Measurements from ENCODE around the gene FIGN. TPM values are rescaled to one million over a fixed set of nuclear protein-coding genes. Genes with fewer than 3 reads are reported as not detected.

The FIGN gene
- total RNA-seq, 4 donors from 2014 or later = 12.3 to 17.7 (median 14.2) TPM

- WGBS, 2 donors = 57% methylated on average over 5 of the region's 5 CpGs
- Histone ChIP-seq H3K4me1 (peaks cover 0 to 40% (median 6%) of the 10 kb centered on the region in 4 donors), H3K36me3 (no peaks in the 10 kb centered on the region), H3K4me3 (no peak overlapping the region), H3K27ac (no peak overlapping the region), H3K9me3 (no peaks in the 10 kb centered on the region), H3K27me3 (no peaks in the 10 kb centered on the region)
- TF ChIP-seq EP300 (IDR thresholded peaks at IDR 0.05) (no peak), POLR2A (IDR thresholded peaks at IDR 0.05) (no peak)
- TF ChIP-seq, protein P1, sequence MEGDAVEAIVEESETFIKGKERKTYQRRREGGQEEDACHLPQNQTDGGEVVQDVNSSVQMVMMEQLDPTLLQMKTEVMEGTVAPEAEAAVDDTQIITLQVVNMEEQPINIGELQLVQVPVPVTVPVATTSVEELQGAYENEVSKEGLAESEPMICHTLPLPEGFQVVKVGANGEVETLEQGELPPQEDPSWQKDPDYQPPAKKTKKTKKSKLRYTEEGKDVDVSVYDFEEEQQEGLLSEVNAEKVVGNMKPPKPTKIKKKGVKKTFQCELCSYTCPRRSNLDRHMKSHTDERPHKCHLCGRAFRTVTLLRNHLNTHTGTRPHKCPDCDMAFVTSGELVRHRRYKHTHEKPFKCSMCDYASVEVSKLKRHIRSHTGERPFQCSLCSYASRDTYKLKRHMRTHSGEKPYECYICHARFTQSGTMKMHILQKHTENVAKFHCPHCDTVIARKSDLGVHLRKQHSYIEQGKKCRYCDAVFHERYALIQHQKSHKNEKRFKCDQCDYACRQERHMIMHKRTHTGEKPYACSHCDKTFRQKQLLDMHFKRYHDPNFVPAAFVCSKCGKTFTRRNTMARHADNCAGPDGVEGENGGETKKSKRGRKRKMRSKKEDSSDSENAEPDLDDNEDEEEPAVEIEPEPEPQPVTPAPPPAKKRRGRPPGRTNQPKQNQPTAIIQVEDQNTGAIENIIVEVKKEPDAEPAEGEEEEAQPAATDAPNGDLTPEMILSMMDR (IDR thresholded peaks at IDR 0.05) = no peak
- DNase-seq (ENCODE audit: low spot score in 2 of 2) = no peak
Observed at GRCh38 chr2:163711699-163712098, 24.1 kb downstream of the FIGN start.

DNA sequence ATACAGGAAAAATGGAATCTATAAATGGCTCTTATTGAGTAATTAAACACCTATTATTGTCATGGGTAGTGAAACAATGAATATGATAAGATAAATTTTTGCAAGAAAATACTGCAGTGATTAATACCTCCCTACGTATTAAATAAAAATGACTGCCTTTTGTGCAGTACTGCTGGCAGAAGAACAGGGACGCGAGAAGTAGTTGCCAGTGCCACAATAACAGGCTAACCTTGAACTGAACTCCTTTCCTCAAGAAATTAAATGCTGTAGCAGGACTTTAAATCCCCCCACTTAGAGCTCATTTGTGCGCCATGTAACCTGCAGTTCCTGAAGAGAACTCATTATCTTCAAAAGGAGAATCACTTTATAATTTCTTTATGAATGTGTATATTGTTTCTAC lies 24.6 kb downstream of the FIGN start:
- Histone ChIP-seq H3K4me3 (no peak overlapping the region), H3K36me3 (no peaks in the 10 kb centered on the region)
- TF ChIP-seq POLR2A (IDR thresholded peaks at IDR 0.05) = no peak
- TF ChIP-seq, protein P1 (IDR thresholded peaks at IDR 0.05) = no peak
- no peak for TF ChIP-seq EP300 (IDR thresholded peaks at IDR 0.05)

DNA sequence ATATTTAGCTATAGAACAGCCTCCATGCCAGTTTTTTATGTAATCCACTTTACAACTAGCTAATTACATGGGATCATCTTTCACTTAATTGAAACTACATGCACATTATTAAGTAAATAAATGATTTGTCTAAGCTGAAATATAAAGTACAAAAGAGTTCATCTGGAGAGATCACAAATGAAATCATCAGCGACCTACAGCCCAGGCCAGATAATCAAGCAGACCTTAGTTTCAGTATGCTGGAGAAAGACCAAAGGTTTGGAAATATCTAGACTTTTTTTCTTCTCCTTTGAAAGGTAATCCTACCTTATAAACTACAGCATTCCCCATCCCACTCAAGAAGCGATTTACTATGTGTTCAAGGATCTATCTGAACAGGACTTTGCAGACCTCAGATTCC lies 26.5 kb downstream of the FIGN start:
- H3K4me3 ChIP-seq = no peak overlapping the region

More for the DNA sequence above, 24.6 kb downstream of the FIGN start:
- 57 to 59% methylated on average over 4 of the region's 4 CpGs for WGBS, 2 donors
- H3K27ac ChIP-seq = no peak overlapping the region
- H3K4me1 ChIP-seq = peaks cover 0 to 40% (median 6%) of the 10 kb centered on the region in 4 donors
- H3K27me3 ChIP-seq = no peaks in the 10 kb centered on the region
- no peaks in the 10 kb centered on the region for H3K9me3 ChIP-seq
- DNase-seq (ENCODE audit: low spot score in 2 of 2) = no peak

DNA sequence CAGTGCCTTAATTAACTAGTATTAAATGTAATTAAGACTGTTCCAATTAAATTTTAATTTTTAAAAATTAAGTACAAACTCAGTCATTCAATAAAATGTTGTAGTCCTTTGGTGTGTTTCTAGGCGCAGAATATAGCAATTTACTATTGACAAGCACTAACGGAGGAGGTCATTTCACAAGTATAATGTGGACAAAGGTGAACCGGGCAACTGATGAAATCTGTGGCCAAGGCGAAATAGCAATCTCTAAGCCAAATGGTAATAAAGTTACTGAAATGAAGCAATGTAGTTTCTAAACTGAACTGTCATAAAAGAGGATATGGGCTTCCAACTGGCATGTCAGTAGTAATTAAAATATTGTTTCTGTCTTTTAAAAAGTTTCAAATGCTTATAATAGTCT lies 27.5 kb downstream of the FIGN start:
- Histone ChIP-seq H3K4me3 (no peak overlapping the region), H3K27ac (no peak overlapping the region), H3K4me1 (peaks cover 0 to 20% (median 2%) of the 10 kb centered on the region in 4 donors), H3K27me3 (no peaks in the 10 kb centered on the region), H3K36me3 (no peaks in the 10 kb centered on the region), H3K9me3 (no peaks in the 10 kb centered on the region)
- WGBS, 2 donors = 85 to 93% methylated on average over 4 of the region's 4 CpGs
- TF ChIP-seq, protein P1 (IDR thresholded peaks at IDR 0.05) = no peak
- no peak for TF ChIP-seq POLR2A (IDR thresholded peaks at IDR 0.05)
- TF ChIP-seq EP300 (IDR thresholded peaks at IDR 0.05) = no peak
- DNase-seq (ENCODE audit: low spot score in 2 of 2) = no peak

More for the DNA sequence above, 26.5 kb downstream of the FIGN start:
- no peak overlapping the region for H3K27ac ChIP-seq
- DNase-seq (ENCODE audit: low spot score in 2 of 2) = no peak
- peaks cover 0 to 27% (median 2%) of the 10 kb centered on the region in 4 donors for H3K4me1 ChIP-seq
- H3K9me3 ChIP-seq = no peaks in the 10 kb centered on the region
- TF ChIP-seq POLR2A (IDR thresholded peaks at IDR 0.05) = no peak
- no peak for TF ChIP-seq EP300 (IDR thresholded peaks at IDR 0.05)
- TF ChIP-seq, protein P1 (IDR thresholded peaks at IDR 0.05) = no peak
- H3K36me3 ChIP-seq = no peaks in the 10 kb centered on the region
- WGBS, 2 donors = 81 to 86% methylated on average over 2 of the region's 2 CpGs
- H3K27me3 ChIP-seq = no peaks in the 10 kb centered on the region

DNA sequence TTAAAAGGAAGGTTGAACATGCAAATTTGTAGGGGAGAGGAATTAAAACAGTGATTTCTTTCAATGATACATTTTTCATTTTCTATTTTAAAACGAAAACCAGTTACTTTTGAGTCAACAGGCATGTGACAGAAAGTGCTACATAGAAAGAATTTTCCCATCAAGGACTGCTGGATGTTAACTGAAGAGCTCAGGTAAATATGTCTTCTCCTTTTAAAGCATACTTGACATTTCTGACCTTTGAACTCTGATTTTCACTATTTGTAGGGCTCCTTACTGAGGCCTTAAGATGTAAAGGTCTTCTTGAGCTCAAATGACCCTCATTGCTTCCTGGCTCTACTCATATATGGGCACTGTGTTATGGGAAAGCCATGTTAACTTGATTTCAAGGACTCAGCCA lies 32.4 kb downstream of the FIGN start:
- H3K4me3 ChIP-seq = no peak overlapping the region
- no peak for DNase-seq (ENCODE audit: low spot score in 2 of 2)
- H3K27ac ChIP-seq = no peak overlapping the region
- 68 to 80% methylated on average over 1 of the region's 1 CpG for WGBS, 2 donors
- H3K36me3 ChIP-seq = no peaks in the 10 kb centered on the region
- H3K4me1 ChIP-seq = peaks cover 0 to 24% (median 0%) of the 10 kb centered on the region in 4 donors
- H3K9me3 ChIP-seq = no peaks in the 10 kb centered on the region
- H3K27me3 ChIP-seq = no peaks in the 10 kb centered on the region
- TF ChIP-seq POLR2A (IDR thresholded peaks at IDR 0.05) = no peak
- no peak for TF ChIP-seq EP300 (IDR thresholded peaks at IDR 0.05)
- TF ChIP-seq, protein P1 (IDR thresholded peaks at IDR 0.05) = no peak
